GM21528 (cell line): Measurements from ENCODE around the gene PPP4R3A.
A peak's percentile ranks its signal among the peaks of the same experiment; 100 is the strongest.
"Not testable (repeated sequence)": the region's sequence is repeated elsewhere in the genome, so short reads cannot be mapped to it uniquely, and the experiment has no call there.

Experiments
- ATAC-seq: cut with Tn5 transposase; IDR thresholded peaks from one replicate; pipeline ENCODE4 v1.9.1; 2021; ENCODE audit warnings: mild to moderate bottlenecking, moderate library complexity; ENCODE audit not compliant: unreplicated experiment, low FRiP score

PPP4R3A gene

DNA sequence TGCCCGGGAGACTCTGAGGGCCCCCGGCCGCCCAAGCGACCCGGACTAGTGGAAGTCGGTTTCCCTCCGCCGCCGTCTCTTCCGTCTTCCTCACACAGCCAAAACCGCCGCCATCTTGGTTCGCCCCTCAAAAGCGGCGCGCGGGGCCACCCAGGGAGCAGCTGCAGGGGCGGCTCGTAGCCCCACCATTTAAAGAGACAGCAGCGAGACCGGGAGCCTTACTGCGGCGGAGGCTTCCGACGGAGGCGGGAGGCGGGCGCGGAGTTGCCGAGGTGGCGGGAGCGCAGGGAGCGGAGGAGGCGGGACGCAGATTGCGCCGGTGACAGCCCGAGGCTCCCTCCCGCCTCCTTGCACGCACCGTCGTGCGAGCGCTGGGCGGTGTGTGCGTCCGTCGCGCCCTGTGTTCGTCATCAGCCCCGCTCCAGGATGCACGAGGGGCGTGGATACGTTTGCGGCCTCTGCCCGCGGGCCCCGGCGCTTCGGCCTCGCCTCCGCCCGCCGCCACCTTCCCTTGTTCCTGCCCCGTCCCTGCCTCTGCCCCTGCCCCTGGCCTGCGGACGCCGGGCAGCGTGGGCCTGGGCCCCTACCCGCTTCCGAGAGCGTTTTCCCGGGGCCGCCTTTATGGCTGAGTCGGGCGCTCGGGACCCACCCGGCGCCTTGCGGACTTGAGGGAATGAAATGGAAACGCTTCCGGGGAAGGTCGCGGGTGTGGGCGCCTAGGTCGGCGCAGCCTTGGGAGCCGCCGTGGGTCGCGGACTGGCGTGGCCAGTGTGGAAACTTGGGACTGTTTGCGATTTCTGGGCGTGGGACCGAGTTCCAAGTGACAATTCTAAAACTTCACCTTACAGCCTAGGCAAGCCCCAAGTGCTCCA is at the start of gene PPP4R3A:
TSS of gene PPP4R3A (minus strand) at position 140 of the 872 bp plus-strand sequence. CDS start 663 bp downstream, outside the sequence.
- ATAC-seq = peak; percentile 85

- ATAC-seq = no peak
Observed at GRCh38 chr14:91555531-91555930, 45.4 kb upstream of the PPP4R3A start.

- no peak for ATAC-seq
Observed at GRCh38 chr14:91554535-91555332, 44.6 kb upstream of the PPP4R3A start.

GRCh38 chr14:91548108-91548507 is 38.0 kb upstream of the PPP4R3A start:
- ATAC-seq = no peak

DNA sequence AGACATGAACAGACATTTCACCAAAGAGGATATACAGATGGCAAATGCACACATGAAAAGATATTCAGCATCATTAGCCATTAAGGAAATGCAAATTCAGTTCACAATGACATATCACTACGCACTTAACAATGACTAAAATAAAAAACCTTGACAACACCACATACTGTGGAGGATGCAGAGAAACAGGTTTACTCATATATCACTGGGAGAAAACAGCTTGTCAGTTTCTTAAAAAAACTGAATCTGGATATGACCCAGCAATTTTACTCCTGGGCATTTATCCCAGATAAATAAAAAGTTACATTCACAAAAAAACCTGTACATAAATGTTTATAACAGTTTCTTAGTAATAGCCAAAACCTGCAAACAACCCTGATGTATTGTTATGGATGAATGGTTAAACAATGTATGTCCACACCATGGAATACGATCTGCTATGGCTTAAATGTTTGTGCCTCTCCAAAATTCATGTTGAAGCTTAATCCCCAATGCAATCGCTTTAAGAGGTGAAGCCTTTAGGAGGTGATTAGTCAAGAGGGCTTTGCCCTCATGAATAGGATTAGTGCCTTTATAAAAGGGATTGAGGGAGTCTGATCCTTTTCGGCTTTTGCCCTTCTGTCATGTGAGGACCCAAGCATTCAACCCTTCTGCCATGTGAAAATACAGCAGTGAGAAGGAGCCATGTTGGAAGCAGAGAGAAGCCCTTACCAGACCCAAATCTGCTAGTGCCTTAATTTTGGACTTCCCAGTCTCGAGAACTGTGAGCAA is 36.0 kb upstream of the PPP4R3A start:
- ATAC-seq = no peak

DNA sequence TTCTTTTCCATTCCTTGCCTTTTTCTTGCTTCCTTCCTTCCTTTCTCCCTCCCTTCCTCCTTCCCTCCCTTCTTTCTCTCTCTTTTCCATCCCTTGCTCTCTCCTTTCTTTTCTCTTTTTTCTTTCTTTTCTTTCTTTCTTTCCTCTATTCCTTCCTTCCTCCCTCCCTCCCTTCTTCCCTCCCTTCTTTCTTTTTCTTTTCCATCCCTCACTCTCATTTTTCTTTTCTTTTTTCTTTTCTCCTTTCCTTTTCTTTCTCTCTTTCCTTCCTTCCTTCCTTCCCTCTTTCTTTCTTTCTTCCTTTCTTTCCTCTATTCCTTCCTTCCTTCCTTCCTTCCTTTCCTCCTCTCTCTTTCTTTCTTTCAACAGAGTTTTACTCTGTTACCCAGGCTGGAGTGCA is 35.1 kb upstream of the PPP4R3A start:
- ATAC-seq = no peak

DNA sequence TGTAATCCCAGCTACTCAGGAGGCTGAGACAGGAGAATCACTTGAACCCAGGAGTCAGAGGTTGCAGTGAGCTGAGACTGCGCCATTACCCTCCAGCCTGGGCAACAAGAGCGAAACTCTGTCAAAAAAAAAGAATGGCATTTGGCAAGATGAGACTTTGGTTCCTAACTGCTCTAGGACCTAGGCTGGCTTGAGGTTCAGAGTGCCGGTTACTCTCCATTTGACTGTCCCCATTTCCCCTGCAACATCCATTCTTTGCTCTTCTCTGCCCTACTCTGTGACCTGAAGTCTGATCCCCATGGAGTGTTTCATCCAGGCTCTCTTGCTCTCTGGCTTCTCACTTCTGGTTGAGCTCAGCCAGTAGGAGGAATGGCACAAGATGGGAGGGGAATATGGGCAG is 26.2 kb upstream of the PPP4R3A start:
- no peak for ATAC-seq

DNA sequence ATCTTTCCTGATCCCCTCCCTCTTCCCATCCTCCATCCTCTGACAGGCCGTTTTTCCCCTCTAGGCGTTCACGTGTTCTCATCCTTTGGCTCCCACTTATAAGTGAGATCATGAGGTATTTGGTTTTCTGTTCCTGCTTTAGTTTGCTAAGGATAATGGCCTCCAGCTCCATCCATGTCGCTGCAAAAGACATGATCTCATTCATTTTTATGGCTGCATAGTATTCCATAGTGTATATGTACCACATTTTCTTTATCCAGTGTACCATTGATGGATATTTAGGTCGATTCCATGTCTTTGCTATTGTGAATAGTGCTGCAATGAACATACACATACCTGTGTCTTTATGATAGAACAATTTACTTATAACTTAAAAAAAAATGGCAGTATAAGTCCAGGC is 23.9 kb upstream of the PPP4R3A start:
- not testable (repeated sequence) for ATAC-seq

DNA sequence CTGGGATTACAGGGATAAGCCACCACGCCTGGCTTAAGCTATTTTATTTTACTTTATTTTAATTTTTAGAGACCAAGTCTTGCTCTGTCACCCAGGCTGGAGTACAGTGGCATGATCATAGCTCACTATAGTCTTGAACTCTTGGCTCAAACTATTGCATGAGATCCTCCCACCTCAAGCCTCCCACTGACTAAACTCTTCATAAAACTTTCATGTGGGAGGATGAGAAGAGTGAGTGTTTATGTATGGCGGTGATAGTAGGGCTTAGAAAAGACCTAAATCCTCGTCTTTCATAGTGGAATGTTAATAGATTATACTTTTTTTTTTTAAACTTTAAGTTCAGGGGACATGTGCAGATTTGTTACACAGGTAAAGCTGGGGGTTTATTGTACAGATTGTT is 23.5 kb upstream of the PPP4R3A start:
- ATAC-seq = no peak

- ATAC-seq = no peak
Observed at GRCh38 chr14:91523972-91524371, 13.9 kb upstream of the PPP4R3A start.

- no peak for ATAC-seq
Observed at GRCh38 chr14:91521061-91521640, 11.0 kb upstream of the PPP4R3A start.

DNA sequence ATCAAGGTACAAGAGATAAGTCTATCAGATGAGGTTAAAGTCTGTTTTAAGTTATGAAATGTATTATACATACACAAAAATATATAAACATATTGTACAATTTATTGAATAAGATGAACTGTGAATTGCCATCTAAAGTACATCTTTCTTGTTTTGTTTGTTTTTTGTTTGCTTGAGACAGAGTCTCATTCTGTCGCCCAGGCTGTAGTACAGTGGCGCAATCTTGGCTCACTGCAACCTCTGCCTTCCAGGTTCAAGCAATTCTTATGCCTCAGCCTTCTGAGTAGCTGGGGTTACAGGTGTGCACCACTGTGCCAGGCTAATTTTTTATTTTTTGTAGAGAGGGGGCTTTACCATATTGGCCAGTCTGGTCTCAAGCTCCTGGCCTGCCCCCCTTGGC is 10.0 kb upstream of the PPP4R3A start:
- ATAC-seq = no peak

- no peak for ATAC-seq
Observed at GRCh38 chr14:91519239-91520036, 9.3 kb upstream of the PPP4R3A start.

DNA sequence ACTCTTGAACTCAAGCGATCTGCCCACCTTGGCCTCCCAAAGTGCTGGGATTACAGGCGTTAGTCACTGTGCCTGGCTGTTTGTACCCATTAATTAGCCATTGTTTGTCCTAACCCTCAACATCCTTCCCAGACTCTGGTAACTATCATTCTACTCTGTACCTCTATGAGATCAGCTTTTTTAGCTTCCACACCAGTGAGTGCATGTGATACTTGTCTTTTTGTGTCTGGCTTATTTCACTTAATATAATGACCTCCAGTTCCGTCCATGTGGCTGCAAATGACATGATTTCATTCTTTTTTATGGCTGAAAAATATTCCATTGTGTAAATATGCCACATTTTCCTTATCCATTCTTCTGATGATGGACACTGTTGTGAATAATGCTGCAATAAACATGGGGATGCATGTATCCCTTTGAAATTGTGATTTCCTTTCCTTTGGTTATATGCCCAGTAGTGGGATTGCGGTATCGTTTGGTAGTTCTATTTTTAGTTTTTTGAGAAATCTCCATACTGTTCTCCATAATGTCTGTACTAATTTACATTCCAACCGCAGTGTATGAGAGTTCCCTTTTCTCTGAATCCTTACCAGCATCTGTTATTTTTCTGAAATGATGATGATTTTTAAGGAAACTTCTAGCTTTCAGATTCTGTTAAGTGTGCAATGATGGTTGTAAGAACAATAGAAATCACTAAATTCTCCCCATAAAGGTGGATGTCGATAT is 6.7 kb upstream of the PPP4R3A start:
- no peak for ATAC-seq

GRCh38 chr14:91515979-91516378 is 5.9 kb upstream of the PPP4R3A start:
- ATAC-seq = no peak

DNA sequence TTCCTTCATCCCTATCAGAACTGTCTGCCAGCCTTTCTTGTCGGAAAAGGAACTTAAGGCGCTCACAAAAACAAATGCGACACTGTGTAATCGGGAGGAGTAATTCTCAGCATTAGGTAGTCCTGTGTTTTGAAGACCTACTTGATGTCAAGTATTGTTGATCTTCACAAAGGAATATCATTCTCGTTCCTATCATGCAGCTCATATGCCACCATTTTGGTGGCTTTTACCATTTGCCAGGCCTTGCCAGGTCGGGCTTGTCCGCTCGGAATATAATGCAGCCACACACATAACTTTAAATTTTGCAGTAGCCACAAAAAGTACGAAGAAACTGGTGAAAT is 903 bp upstream of the PPP4R3A start:
- ATAC-seq = no peak

- peak; percentile 35 for ATAC-seq
Observed at GRCh38 chr14:91509878-91510170, 286 bp downstream of the PPP4R3A start.

DNA sequence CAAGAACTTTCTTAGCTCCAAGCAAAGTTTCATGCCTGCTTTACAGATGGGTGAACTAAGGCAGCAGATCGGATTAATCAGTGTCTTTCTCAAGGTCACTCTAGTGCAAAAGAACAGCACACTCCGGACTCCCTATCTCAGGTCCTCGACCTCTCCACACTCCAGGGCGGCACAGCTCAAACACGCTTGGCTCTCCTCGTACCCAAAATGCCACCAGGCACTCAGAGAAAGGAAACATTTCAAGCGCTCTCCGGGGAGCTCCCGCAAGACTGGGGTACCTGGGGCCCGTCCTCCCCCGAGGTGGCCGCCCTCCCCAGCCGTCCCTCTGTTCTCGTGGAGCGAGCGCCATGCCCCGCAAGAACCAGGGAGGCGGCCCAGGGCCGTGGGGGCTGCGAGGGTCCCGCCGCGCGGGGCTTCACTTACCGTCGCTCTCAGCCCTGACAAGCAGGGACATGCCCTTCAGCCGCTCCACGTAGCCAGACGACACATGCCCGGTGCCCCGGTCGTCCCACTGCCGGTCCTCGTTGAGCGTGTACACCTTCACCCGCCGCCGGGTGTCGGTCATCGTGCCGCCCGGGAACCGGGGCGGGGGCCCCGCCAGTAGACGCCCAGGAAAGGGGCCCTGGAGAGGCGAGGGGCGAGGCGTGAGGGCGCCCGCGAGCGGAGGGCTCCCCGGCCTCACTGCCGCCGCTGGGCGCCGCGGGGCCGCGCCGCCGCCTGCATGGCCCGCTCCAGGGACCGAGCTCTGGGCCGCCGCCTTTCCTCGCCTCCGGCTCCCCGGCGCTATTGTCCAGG is 830 bp downstream of the PPP4R3A start:
- peak; percentile 19 for ATAC-seq

DNA sequence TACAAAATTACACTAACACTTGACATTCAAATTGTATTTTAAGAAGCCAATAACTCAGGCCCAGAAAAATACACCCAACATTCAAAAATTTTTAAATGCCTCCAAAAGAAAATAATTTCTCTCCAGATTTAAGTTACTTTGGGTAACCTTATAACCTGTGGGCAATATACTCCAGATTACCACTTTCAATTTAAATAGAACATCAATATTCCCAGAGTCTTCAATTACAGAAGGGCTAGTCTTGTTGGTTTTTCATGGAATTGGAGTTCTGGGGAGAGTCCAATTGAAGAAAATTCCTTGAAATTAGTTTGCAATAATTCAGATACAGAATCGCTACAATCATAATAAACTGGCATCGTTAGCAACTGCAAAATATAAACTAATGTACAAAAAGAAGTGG is 2.0 kb downstream of the PPP4R3A start:
- ATAC-seq = no peak
